ENCODE data around the gene CYP2S1.
"Not testable (repeated sequence)": the region's sequence is repeated elsewhere in the genome, so short reads cannot be mapped to it uniquely, and the experiment has no call there.

The CYP2S1 gene

DNA sequence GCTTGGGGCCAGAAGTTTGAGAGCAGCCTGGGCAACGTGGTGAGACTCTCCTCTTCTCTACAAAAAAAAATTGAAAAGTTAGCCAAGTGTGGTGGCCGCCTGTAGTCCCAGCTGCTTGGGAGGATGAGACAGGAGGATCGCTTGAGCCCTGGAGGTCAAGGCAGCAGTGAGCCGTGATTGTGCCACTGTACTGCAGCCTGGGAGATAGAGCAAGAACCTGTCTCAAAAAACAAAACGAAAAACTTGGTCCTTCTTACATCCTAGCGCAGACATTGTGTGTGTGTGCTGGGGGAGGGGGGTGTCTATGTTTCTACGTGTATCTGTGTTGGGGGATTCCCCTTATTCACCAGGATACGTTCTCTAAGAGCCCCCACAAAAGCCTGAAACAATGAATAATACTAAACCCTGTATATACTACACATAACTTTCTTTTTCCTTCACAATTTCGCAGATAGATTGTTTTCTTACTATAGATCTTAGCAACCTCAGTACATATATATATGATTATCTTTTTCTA, 33.9 kb downstream of the CYP2S1 start:
- no peak for DNase-seq

DNA sequence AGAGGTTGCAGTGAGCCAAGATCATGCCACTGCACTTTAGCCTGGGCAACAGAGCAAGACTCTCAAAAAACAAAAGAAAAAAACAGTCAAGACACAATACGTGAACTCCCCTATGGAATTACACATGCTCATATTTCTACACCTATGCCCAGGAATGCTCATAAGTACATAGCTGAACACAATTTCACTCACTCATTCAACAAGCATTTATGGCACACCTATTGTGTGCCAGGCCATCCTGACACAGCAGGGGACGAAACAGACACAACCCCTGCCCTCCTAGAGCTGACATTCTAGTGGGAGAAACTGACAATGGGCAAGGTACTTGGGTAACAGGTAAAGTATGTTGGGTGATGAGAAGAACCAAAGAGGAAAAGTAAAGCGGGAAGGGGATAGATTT, 35.5 kb downstream of the CYP2S1 start:
- DNase-seq = no peak

DNA sequence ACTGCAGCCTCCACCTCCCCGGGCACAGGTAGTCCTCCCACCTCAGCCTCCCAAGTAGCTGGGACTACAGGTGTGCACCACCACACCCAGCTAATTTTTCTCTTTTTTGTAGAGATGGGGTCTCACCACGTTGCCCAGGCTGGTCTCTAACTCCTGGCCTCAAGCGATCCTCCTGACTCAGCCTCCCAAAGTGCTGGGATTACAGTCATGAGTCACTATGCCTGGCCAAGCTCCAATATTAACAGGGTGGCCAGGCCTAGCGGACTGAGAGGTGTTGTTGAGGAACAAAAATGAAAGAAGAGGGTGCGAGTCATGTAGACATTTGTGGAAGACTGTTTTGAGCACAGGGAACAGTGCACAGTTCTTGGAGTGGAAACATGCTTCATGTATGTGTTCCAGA, 36.3 kb downstream of the CYP2S1 start:
- DNase-seq = not testable (repeated sequence)

DNA sequence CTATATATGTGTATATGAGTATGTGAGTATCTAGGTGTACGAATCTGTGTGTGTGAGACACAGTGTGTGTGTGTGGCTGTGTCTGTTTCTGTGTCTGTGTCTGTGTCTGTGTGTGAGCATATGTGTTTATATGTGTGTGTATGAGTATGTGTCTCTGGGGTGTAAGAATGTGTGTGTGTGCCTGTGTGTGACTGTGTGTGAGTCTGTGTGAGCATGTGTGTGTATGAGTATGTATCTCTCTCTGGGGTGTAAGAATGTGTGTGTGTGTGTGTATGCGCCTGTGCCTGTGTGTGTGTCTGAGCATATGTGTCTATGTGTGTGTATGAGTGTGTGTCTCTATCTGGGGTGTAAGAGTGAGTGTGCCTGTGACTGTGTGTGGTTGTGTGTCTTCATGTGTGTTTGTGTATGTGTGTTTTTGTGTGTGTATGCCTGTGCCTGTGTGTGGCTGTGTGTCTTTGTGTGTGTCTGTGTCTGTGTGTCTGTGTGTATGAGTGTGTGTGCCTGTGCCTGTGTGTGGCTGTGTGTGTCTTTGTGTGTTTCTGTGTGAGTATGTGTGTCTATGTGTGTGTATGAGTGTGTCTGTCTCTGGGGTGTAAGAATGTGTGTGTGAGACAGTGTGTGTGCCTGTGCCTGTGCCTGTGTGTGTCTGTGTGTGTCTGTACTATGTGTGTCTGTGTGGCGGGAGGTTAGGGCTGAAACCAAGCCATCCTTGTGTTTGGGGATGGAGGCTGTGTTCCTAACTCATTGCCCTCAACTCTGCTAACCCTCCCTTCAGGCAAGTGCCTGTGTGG, 37.2 kb downstream of the CYP2S1 start:
- DNase-seq = no peak

DNA sequence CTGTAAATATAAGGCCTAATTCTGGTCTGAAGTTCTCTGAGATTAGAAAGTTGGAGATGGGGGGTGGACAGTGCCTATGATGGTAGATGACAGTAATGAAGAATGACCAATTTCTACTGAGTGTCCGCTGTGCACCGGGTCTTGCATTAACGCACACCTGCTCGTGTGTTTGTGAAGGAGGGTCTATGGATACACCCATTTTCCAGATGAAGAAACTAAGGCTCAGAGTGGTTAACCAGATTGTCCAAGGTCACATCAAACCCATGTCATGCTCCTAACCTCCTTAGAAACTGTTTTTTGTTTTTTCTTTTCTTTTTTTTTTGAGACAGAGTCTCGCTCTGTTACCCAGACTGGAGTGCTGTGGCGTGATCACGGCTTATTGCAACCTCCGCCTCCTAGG, 39.7 kb downstream of the CYP2S1 start:
- no peak for DNase-seq

DNA sequence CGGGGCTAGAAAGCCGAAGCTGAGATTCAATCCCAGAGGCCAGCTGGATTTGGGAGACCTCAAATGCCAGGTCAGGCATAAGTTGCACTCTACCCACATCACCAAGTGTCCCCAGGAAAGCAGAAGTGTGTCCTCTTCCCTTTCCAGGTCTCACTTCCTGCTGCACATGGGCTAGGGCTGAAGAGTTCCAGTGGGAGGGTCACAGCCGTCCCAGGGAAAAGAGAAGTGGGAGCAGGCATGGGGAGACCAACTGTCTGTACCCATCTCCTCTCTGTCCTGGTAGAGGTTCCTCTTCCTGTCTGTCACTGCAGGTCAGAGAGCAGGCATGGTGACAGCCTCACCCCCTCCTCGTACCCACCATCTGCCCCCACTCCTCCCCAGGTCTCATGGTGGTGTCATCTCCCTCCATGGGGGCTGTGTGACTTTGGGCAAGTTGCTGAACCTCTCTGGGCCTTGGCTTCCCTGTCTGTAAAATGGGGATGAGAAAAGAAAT, 40.8 kb downstream of the CYP2S1 start:
- DNase-seq = no peak

DNA sequence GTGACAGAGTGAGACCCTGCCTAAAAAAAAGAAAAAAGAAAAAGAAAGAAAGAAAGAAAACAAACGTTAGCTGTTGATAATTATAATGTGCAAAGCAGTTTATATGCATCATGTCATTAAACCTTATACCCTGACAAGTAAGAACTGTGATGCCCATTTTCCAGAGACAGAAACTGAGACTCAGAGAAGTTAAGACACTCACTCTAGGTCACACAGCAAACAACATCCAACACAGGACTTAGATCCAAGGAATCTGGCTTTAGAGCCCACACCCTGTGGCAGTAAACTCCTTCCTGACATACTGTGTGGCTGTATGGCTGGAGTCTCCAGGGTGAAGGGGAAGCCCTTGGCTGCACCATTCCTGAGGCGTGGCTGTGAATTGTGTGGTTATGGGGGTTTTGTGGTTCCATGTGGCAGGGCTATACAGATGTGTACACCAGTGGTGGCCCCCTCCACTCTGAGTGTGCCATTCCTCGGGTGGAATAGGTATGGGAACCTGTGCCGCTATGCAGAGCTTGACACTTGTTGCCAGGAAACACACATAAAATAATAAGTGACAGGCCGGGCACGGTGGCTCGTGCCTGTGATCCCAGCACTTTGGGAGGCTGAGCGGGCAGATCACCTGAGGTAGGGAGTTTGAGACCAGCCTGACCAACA, 41.6 kb downstream of the CYP2S1 start:
- no peak for DNase-seq

DNA sequence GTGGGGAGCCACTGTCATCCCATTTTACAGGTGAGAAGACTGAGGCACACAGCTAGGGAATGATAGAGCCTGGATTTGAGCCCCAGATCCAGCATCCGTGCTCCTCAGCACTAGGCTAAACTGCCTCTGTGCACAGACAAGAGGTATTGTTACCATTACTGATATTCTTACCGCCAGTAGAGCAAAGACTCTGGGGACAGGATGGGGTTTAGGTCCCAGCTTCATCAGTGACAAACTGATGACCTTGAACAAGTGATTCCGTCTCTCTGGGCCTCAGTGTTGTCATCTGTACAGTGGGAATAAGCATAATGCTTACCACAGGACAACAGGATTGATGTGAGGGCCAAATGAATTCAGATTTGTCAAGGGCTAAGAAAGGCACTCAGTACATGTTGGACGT, 42.5 kb downstream of the CYP2S1 start:
- DNase-seq = no peak

DNA sequence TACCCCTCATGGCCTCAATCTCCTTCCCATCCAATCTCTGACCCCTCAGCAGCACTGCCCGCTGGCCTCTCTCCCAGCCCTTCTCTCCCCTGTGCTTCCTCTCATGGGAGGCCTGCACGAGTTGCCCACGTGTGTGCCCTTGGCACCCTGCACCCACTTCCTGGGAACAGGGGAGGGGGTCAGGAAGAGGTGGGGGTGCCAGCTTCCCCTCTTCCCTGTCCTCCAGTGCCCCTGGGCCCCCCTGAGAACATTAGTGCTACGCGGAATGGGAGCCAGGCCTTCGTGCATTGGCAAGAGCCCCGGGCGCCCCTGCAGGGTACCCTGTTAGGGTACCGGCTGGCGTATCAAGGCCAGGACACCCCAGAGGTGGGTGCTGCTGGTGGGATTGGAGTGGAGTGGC, 45.2 kb downstream of the CYP2S1 start:
- no peak for DNase-seq

DNA sequence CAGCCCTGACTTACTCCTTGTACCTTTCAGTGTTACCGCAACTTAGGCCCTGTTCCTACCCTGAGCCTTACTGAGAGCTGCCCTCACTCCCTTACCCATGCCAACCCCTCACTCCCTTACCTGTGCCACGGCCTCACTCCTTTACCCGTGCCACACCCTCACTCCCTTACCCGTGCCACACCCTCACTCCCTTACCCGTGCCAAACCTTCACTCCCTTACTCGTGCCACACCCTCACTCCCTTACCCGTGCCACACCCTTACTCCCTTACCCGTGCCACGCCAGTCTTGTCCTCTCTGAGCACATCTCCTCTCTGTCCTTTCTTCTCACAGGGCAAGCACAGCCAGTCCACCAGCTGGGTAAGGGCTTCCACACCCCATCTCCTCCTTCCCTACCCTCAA, 46.3 kb downstream of the CYP2S1 start:
- DNase-seq = no peak

DNA sequence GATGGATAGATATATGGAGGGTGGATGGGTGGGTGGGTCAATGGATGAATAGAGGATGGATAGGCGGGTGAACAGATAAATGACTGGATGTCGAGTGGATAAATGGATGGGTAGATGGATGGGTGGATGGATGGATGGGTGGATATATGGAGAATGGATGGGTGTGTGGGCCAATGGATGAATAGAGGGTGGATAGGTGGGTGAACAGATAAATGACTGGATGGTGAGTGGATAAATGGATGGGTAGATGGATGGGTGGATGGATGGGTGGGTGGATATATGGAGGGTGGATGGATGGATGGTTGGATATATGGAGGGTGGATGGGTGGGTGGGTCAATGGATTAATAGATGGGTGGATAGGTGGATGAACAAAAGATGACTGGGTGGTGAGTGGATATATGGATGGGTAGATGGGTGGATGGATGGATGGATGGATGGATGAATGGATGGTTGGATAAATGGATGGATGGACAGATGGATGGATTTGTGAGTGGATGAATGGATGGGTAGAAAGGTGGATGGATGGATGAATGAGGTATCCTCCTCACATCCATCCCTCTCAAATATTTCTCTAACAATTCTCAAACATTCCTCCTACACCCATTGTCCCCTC, 47.0 kb downstream of the CYP2S1 start:
- DNase-seq = no peak

DNA sequence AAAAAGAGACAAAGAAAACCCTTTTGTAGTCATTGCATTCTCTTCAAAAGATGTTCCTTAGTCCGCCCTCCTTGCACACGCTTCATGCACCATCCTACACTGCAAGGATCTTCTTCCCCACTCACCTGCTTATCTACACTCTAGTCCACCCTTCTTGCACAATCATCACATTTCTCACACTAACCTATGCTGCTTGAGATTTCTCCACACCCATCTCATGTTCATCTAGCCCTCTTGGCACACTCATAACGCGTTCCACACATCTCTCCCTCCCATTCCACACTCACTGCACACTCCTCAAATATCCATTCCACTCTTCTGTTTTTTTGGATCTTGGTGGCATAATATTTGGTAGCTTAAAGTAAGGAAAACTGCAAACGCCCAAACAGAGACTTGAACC, 48.8 kb downstream of the CYP2S1 start:
- no peak for DNase-seq

DNA sequence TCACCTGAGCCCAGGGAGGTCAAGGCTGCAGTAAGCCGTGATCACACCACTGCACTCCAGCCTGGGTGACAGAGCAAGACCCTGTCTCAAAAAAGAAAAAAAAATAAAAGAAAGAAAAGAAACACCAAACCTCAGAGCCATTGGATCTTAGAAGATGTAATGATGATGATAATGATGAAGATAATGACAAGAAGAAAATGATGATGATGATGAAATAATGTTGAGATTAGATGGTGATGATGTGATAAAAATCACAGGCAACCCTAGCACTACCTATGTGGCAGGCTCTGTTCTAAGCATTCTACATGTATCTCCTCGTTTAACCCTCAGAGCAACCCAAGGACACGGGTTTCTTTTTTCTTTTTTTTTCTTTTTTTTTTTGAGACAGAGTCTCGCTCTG, 51.1 kb downstream of the CYP2S1 start:
- DNase-seq = no peak

DNA sequence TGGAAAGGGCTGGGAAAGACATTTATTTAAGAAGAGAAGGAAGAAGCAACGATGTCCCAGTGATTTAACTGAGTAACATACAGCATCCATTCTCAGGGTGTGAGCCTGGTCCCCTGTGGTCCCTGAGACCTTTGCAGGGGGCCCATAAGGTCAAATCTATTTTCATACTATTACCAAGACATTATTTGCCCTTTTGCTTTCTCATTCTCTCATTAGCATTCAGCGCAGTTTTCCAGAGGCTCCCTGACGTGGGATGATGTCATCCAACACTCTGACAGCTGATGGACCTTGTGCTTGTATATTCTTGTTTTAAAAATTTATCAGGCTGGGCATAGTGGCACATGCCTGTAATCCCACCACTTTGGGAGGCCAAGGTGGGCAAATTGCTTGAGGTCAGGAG, 52.8 kb downstream of the CYP2S1 start:
- DNase-seq = no peak

DNA sequence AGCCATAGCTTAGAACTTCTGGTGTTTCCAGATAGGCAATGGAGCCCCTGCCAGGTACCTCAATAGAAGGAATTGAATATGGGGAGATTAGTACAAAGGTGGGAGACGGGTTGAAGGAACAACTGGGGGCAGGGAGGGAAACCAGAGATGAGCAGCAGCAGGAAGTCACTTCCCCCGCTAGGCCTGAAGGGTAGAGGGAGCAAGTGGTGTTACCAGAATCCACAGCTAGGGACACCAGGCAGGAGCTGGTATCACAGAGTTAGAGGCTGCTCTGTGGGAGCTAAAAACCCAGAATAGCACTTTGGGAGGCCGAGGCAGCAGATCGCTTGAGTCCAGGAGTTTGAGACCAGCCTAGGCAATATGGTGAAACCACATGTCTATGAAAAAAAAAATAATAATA, 55.9 kb downstream of the CYP2S1 start:
- DNase-seq = no peak

DNA sequence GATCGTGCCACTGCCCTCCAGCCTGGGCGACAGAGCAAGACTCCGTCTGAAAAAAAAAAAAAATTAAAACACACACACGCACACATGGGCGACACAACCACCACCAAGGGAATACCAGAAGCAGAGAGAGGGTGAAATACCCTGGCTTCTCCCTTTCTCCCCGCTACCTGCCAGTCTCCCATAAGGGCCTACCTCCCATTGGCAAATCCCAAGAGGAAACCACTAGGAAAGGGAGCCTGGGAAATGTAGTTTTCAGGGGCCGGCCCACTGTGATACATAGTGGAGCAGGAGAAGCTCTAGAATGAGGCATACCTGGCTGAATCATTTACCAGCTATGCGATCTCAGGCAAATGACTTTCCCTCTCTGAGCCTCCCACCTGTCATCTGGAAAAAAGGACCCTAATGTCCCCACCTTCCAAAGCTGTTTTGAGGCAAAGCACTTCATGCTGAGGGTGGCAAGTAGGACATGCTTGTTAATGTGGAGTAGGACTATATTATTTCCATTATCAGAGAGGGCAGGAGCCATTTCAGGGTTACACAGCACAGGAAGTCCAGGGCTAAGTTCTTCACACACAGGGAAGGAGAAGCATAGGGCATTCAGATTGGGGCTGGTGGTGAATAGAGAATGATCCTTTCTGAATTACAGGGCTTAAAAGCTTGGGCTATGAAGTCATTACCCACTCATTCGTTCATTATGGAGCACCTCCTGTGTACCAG, 56.8 kb downstream of the CYP2S1 start:
- no peak for DNase-seq

DNA sequence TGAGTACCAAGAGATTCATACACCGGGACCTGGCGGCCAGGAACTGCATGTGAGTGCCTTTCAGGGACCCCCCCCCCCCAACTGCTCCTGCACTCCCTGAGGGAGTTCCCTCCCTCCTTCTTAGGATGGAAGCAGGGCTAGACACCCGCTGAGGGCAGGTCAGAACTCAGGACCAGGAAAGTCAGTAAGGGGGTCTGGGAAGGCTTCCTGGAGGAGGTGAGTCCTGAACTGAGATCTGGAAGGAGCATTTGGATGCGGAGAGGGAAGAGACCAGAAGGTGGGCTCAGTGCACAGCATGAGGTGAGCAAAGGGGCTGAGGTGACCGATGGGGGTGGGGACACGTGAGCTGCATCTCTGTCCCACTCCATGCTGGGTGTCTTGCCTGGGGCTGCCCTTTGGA, 60.6 kb downstream of the CYP2S1 start:
- no peak for DNase-seq

DNA sequence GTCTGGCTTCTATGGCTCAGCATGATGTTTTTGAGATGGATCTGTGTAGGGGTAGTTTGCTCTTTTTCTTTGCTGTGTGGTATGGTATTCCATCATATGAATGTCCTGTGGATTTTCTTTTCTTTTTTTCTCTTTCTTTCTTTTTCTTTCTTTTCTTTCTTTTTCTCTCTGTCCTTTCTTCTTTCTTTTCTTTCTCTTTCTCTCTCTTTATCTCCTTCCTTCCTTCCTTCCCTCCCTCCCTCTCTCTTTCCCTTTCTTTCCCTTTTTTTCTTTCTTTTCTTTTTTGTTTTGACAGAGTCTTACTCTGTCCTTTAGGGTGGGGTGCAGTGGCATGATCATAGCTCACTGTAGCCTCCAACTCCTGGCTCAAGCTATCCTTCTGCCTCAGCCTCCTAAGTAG, 62.2 kb downstream of the CYP2S1 start:
- DNase-seq = no peak
